Measurements from ENCODE around the gene RAMP1. TPM values are rescaled to one million over a fixed set of nuclear protein-coding genes. Genes with fewer than 3 reads are reported as not detected.

RAMP1 gene
- total RNA-seq, 6 experiments from 2014 or later, result 10.1 to 75.2 (median 37.5) TPM

GRCh38 chr2:237892478-237892877 is 33.1 kb downstream of the RAMP1 start:
- 28% methylated on average over 2 of the region's 2 CpGs for WGBS (ENCODE audit: insufficient coverage, low coverage, low lambda C conversion rate, missing lambda C conversion rate)
- ATAC-seq (no peak), DNase-seq (no peak)
- Histone ChIP-seq H3K36me3 (no peaks in the 10 kb centered on the region), H3K27ac (no peak overlapping the region), H3K4me3 (no peak overlapping the region), H3K9me3 (no peaks in the 10 kb centered on the region), H3K27me3 (no peaks in the 10 kb centered on the region), H3K4me1 (peaks cover 0 to 17% (median 4%) of the 10 kb centered on the region in 4 donors)
- intact Hi-C loops (cut with DNase I), result no loop called here
- TF ChIP-seq POLR2A (IDR thresholded peaks at IDR 0.05) (no peak), CTCF (IDR thresholded peaks at IDR 0.05) (no peak)

- Histone ChIP-seq H3K36me3 (no peaks in the 10 kb centered on the region), H3K27me3 (no peaks in the 10 kb centered on the region), H3K9me3 (no peaks in the 10 kb centered on the region), H3K4me3 (no peak overlapping the region), H3K4me1 (peaks cover 0 to 11% (median 3%) of the 10 kb centered on the region in 4 donors), H3K27ac (no peak overlapping the region)
- no peak for TF ChIP-seq CTCF (IDR thresholded peaks at IDR 0.05)
- TF ChIP-seq POLR2A (IDR thresholded peaks at IDR 0.05), result no peak
- 55% methylated on average over 9 of the region's 9 CpGs for WGBS (ENCODE audit: insufficient coverage, low coverage, low lambda C conversion rate, missing lambda C conversion rate)
- DNase-seq, result peak in 1 of 3 donors; percentile 30
- intact Hi-C loops (cut with DNase I), result no loop called here
- peak in 1 of 4 donors; percentile 20 for ATAC-seq
Observed at GRCh38 chr2:237892984-237893595, 33.7 kb downstream of the RAMP1 start.

- intact Hi-C loops (cut with DNase I), result no loop called here
- 80% methylated on average over 1 of the region's 15 CpGs for WGBS (ENCODE audit: insufficient coverage, low coverage, low lambda C conversion rate, missing lambda C conversion rate)
- ATAC-seq, result no peak
Observed at GRCh38 chr2:237894396-237894979, 35.1 kb downstream of the RAMP1 start.

GRCh38 chr2:237894986-237895543 is 35.6 kb downstream of the RAMP1 start:
- WGBS (ENCODE audit: insufficient coverage, low coverage, low lambda C conversion rate, missing lambda C conversion rate), result no CpG with 5 or more reads among the region's 12 CpGs
- H3K27me3 ChIP-seq, result no peaks in the 10 kb centered on the region
- H3K27ac ChIP-seq, result no peak overlapping the region
- ATAC-seq (no peak), DNase-seq (no peak)
- no peak for TF ChIP-seq CTCF (IDR thresholded peaks at IDR 0.05)
- intact Hi-C loops (cut with DNase I), result no loop called here
- peaks cover 0 to 13% (median 0%) of the 10 kb centered on the region in 4 donors for H3K4me1 ChIP-seq
- no peaks in the 10 kb centered on the region for H3K9me3 ChIP-seq
- H3K36me3 ChIP-seq, result no peaks in the 10 kb centered on the region
- H3K4me3 ChIP-seq, result no peak overlapping the region

More at GRCh38 chr2:237894396-237894979, 35.1 kb downstream of the RAMP1 start:
- H3K27ac ChIP-seq, result no peak overlapping the region
- H3K27me3 ChIP-seq, result no peaks in the 10 kb centered on the region
- H3K36me3 ChIP-seq, result no peaks in the 10 kb centered on the region
- peak in 1 of 3 donors; percentile 23 for DNase-seq
- peaks cover 0 to 13% (median 0%) of the 10 kb centered on the region in 4 donors for H3K4me1 ChIP-seq
- H3K9me3 ChIP-seq, result no peaks in the 10 kb centered on the region
- TF ChIP-seq CTCF (IDR thresholded peaks at IDR 0.05) (no peak), POLR2A (IDR thresholded peaks at IDR 0.05) (no peak)
- no peak overlapping the region for H3K4me3 ChIP-seq

Data from right lobe of liver (tissue), 6 donors.